Measurements from ENCODE around the gene TLCD2. TPM values are rescaled to one million over a fixed set of nuclear protein-coding genes. Genes with fewer than 3 reads are reported as not detected.

Gene TLCD2
- total and polyA plus RNA-seq, 2 of the 13 experiments (the other 11 are each of a cell fraction or from before 2014, with no cell fraction given): 0.90 to 1.1 TPM

GRCh38 chr17:1684378-1685189, 25.6 kb downstream of the TLCD2 start, which contains the start of gene PRPF8 (continued):
- TF ChIP-seq TFDP2 (CRISPR knock-in tag; IDR thresholded peaks at IDR 0.05): peak; percentile 70
- TF ChIP-seq, protein P1, sequence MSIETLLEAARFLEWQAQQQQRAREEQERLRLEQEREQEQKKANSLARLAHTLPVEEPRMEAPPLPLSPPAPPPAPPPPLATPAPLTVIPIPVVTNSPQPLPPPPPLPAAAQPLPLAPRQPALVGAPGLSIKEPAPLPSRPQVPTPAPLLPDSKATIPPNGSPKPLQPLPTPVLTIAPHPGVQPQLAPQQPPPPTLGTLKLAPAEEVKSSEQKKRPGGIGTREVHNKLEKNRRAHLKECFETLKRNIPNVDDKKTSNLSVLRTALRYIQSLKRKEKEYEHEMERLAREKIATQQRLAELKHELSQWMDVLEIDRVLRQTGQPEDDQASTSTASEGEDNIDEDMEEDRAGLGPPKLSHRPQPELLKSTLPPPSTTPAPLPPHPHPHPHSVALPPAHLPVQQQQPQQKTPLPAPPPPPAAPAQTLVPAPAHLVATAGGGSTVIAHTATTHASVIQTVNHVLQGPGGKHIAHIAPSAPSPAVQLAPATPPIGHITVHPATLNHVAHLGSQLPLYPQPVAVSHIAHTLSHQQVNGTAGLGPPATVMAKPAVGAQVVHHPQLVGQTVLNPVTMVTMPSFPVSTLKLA (IDR thresholded peaks at IDR 0.05): peak; percentile 34
- TF ChIP-seq AKNA (CRISPR knock-in tag; IDR thresholded peaks at IDR 0.05; ENCODE audit: borderline replicate concordance): no peak
- no peak for TF ChIP-seq NBN (conservative IDR thresholded peaks at IDR 0.05)
- TF ChIP-seq CBX1 (IDR thresholded peaks at IDR 0.05; ENCODE audit: low read depth): no peak
- 0 out of 2 replicates have a peak, but pooled peaks have one; percentile 20 for TF ChIP-seq SRF (IDR thresholded peaks at IDR 0.05; ENCODE audit: low read depth, low read length)
- TF ChIP-seq HNRNPK (IDR thresholded peaks at IDR 0.05; ENCODE audit: low read depth, low read length, poor library complexity, severe bottlenecking): peak; percentile 12
- no peak for TF ChIP-seq BCLAF1 (IDR thresholded peaks at IDR 0.05)
- TF ChIP-seq CREB1 (IDR thresholded peaks at IDR 0.05): peak; percentile 73
- TF ChIP-seq CREB1 (CRISPR knock-in tag; IDR thresholded peaks at IDR 0.05): peak; percentile 89
- TF ChIP-seq, protein P2, sequence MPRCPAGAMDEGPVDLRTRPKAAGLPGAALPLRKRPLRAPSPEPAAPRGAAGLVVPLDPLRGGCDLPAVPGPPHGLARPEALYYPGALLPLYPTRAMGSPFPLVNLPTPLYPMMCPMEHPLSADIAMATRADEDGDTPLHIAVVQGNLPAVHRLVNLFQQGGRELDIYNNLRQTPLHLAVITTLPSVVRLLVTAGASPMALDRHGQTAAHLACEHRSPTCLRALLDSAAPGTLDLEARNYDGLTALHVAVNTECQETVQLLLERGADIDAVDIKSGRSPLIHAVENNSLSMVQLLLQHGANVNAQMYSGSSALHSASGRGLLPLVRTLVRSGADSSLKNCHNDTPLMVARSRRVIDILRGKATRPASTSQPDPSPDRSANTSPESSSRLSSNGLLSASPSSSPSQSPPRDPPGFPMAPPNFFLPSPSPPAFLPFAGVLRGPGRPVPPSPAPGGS (CRISPR knock-in tag; IDR thresholded peaks at IDR 0.05): no peak
- TF ChIP-seq ZNF468 (CRISPR knock-in tag; IDR thresholded peaks at IDR 0.05): no peak
- TF ChIP-seq SAFB2 (CRISPR knock-in tag; IDR thresholded peaks at IDR 0.05; ENCODE audit: borderline replicate concordance, low read depth): no peak

All from HepG2 (cell line).